GM21576 (cell line): ENCODE results near the gene ARPC2.
"Not testable (repeated sequence)": the region's sequence is repeated elsewhere in the genome, so short reads cannot be mapped to it uniquely, and the experiment has no call there.

ENCODE experiments used
- ATAC-seq: cut with Tn5 transposase; IDR thresholded peaks from one replicate; pipeline ENCODE4 v1.9.1; 2021; ENCODE audit warnings: mild to moderate bottlenecking, moderate library complexity; ENCODE audit not compliant: unreplicated experiment

The ARPC2 gene

DNA sequence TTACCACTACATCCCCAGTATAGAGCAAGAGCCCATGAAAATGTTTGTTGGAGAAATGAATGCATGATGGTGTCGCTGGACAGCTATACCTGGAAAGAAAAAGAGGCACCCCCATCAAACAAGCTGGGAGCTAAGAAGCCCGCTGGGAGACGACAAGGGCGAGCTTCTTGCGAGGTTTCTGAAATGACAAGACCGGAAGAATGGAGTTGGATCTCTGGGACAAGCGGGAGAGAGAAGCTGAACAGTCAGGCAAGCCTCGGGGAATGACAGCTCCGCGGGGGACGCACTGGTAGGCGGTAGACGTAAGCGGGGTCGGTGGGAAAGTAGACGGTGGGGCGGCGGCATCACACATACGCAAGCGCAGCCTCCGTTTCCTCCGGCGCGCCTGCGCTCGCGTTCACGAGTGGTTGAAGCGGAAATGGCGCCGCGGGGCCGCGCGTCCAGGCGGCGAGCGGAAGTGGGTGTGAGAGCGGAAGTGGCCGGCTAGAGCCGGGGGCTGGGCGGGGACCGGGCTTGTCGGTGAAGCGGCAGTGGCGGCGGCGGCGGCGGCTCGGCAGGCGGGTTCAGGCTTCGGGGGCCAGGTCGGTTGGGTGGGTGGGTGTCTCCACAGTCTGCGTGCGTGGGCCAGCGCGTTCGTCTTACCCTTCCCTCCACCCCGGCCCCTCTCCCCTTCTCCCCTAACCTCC lies at the start of gene ARPC2:
TSS of gene ARPC2 (plus strand) at position 516 of the 686 bp plus-strand sequence. CDS start 282 bp downstream, outside the sequence.
- peak; percentile 61 for ATAC-seq

DNA sequence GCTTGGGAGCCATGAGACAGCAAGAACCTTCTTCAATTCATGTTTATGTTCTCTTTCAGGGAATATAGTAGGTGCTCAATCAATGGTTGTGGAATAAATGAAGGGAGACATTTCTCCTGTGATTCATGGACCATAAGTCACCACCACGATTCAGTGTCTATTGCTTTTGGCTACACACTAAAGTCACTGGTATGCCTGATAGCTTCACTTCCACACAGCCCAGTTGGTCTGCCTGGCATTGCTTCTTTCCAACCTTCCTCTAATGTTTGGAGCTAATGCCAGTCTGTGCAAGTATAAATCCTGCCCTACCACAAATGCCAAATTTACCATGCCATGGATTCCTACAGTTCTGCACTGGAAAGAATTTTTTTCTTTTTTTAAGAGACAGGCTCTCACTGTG lies 49.0 kb upstream of the ARPC2 start:
- ATAC-seq: no peak

DNA sequence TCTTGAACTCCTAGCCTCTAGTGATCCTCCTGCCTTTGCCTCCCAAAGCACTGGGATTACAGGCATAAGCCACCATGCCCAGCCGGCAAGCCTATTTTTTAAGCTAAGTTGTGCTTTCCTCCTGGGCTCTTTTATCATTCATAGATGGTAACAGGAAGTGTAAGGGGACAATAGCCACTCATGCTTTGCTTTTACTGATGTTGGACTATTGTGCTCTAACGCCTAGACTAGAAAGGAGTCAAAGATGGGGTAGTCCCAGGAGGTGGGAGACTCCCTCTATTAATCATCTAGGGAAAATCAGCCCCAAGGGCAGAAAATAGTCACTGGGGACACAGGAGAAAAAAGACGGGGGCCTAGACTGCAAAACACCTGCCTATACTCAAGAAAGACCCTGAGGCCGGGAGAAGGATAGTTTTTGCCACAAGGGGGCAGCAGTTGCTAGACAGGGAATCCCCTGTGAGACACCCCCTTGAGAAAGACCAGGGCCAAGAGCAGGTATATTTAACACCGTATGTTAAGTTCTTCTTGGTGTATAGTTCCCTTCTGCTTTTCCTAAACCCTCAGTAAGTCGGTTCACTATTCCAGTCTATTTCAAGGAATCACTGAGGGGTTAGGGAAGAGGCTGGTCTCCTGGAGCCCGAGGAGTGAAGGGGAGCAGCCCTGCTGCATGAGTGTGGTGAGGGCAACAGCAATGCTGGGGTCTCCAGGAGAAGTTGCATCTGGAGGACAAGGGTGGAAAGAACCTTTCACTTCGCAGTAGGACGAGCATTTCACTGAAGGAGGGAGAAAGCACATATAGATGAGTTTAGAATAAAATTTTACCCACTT lies 48.1 kb upstream of the ARPC2 start:
- ATAC-seq: no peak

DNA sequence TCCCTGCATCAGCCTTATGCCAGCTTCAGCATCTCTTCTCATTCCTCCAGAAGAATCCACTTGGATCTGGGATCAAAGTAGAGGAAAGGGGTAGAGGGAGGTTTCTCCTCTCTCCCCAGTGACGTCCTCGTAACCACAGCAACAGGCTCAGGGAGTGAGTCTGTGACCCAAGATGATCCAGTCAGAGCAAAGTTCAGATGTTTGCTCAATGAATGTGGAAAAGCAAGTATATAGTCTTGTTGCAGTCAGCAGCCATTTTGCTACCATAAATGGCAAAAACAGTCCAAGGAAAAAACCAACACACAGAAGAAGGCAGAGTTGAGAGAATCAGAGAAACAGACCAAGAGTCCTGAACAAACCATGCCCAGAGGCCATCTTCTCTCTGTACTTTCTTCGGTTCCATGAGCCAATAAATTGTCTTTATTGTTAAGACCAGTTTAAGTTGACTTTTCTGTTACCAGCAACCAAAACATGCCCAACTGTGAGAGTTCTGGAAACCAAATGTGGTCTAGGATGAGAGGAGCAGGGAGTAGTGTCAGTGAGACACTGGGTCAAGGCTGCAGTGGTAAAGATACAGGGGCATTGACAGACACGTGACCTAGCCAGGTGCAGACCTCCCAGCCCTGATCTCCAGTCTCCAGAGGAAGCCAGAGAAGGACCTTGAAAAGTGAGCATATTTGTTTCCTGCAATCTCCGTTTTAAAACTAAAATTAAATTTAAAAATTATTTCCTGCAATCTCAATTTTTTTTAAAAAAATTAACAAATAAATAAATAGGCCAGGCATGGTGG lies 47.0 kb upstream of the ARPC2 start:
- ATAC-seq: no peak

DNA sequence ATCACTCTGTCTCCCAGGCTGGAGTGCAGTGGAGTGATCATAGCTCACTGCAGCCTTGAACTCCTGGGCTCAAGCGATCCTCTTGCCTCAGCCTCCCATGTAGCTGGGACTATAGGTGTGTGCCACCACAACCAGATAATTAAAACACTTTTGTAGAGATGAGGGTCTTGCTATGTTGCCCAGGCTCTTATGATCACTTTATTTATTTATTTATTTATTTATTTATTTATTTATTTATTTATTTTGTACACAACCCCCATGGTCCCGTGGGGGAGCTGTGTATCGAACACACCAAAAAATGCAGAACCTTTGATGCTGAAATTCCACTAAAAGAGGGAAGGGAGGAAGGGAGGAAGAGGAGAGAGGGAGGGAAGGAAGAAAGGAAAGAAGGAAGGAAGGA lies 45.2 kb upstream of the ARPC2 start:
- ATAC-seq: not testable (repeated sequence)

- no peak for ATAC-seq
These were observed 44.1 kb upstream of the ARPC2 start for GRCh38 chr2:218172845-218173244.

DNA sequence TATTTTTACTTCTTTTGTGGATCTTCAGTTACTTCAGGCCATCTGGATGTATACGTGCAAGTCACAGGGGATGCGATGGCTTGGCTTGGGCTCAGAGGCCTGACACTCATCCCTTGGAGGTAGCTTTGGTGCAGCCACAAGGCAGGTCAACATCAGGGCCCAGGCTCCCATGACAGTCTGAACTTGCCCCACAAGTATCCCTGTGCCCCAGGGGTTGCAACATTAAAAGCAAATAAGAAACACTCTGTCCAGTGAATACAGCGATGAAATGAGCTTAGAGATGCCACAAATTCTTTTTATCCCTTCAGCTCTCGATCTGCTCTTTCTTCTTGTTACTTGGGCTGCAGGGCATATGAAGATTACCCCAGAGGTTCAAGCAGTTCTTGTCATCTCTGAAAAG lies 37.2 kb upstream of the ARPC2 start:
- ATAC-seq: no peak

GRCh38 chr2:218180467-218181114 lies 36.4 kb upstream of the ARPC2 start:
- no peak for ATAC-seq

GRCh38 chr2:218184331-218184730 lies 32.7 kb upstream of the ARPC2 start:
- no peak for ATAC-seq

DNA sequence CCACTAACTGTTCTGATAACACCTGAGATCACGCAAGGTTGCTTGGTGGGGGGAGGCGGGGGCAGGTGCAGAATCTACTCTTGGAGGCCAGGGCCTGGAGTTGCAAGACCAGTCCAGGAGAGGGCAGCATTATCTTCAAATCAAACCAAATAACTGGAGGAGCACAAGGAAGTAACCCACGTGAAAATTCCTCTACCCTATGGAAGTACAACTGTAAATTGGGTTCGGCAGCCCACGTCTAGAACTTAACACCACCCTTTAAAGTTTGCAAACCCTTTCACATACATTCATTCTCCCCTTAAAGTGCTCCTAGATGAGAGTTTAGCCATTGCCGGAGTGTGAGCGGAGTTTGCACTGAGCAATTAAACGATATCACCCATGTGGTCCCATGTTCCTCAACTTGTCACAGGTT lies 30.6 kb upstream of the ARPC2 start:
- no peak for ATAC-seq

- no peak for ATAC-seq
These were observed 30.1 kb upstream of the ARPC2 start for GRCh38 chr2:218186876-218187275.

DNA sequence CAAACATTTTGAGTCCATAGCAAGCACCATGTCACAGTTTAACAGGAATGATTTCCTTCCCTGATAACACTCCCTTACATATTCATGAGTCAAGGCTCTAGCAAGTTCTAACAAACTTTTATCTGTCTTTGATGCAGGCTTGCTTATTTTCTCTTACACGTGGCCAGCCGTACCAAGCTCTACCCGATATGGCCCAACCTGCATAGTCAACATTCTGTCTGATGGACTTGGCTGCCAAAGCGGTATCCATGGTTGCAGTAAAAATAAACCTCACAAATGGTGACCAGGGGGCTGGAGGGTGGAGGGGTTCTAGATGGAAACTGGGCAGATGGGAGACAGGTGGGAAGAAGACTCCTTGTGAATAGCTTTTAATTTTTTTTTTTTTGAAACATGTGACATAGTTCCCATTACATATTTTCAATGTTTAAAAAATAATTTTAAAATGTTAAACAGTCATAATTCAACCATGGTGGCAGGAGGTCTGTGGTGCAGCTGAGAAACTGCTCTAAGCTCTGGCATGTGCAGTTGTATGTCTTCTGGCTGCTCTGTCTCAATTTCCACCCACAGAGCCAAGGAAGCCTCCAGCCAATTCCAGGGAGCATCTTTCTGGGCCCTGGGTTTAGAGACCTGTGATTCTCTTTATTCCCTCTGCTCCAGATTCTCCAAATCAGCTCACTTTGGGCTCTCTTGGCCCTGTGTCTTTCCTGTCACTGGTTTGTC lies 29.5 kb upstream of the ARPC2 start:
- no peak for ATAC-seq

DNA sequence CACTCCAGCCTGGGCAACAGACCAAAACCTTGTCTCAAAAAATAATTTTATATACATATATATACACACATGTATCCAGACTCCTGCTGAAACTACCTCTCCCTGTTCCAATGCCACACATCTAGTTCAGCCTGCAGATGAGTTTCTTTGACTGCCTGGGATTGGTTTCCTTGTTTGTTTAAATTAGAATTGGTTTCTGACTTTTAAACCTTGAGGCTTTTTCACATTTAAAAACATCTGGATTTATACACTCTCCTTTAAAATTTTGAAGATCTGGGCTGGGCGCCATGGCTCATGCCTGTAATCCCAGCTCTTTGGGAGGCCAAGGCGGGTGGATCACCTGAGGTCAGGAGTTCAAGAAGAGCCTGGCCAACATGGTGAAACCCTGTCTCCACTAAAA lies 28.5 kb upstream of the ARPC2 start:
- no peak for ATAC-seq

DNA sequence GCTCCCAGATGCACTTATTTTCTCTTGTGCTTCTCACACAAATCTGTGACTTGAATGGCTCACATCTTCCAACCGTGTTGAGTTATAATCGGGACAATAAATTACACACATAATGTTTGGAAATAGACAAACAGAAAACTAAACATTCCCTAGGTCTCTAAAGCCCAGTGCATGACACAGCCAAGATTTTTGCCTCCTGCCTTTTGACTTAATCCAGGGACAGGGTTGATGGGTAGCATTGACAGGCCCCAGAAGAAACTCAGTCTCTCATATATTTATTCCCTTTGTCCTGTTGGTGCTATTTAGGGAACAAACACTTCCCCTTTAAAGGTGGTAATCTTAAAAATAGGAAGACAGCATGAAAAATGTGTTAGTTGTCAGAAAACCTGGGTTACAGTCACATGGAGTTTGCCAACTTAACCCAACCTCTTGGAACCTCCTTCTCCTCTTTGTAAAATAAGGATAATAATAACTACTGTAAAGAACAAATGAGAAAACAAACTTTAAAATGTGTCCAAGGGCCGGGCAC lies 24.0 kb upstream of the ARPC2 start:
- no peak for ATAC-seq

- no peak for ATAC-seq
These were observed 23.3 kb upstream of the ARPC2 start for GRCh38 chr2:218193701-218194100.

GRCh38 chr2:218194880-218195279 lies 22.1 kb upstream of the ARPC2 start:
- no peak for ATAC-seq

DNA sequence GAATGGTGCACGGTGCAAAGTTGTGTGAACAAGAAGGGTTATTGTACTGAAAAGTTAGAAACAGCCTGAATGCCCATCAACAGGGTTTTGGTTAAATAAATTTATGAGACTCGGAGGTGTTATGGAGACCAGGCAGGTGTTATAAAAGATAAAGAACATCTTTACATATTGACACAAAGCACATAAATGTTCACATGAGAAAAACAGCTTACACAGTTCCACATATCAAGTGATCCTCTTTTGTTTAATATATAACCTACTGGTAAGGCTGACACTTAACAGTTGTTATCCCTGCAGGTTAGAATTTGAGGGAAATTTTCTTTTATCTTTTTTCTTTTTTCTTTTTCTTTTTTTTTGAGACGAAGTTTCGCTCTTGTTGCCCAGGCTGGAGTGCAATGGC lies 20.0 kb upstream of the ARPC2 start:
- ATAC-seq: no peak

DNA sequence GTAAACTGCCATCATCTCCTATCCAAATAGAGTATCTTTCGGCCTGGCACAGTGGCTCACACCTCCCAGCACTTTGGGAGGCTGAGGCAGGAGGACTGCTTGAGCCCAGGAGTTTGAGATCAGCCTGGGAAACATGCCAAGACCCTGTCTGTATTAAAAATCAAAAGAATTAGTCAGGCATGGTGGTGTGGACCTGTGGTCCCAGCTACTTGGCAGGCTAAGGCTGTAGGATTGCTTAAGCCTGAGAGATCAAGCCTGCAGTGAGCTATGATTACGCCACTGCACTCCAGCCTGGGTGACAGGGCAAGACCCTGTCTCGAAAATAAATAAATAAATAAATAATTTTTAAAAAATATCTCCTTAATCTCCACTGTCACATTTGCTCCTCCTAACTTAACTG lies 14.7 kb upstream of the ARPC2 start:
- no peak for ATAC-seq

GRCh38 chr2:218209078-218209477 lies 7.9 kb upstream of the ARPC2 start:
- no peak for ATAC-seq

- ATAC-seq: no peak
These were observed 2.9 kb upstream of the ARPC2 start for GRCh38 chr2:218214116-218214515.
